CD4-positive, alpha-beta T cell treated with Interleukin-6 for 4 hours (primary cell): ENCODE results near the gene COA8.

Experiments
- DNase-seq: peaks from one replicate; pipeline ENCODE4 v3.0.0-alpha.2; 2020; ENCODE audit warnings: mixed read lengths

The COA8 gene

GRCh38 chr14:103537175-103537990, 25.4 kb upstream of the COA8 start:
- DNase-seq, result no peak

GRCh38 chr14:103538291-103539055, 24.3 kb upstream of the COA8 start:
- no peak for DNase-seq

- no peak for DNase-seq
Observed at GRCh38 chr14:103539056-103539825, 23.5 kb upstream of the COA8 start.

GRCh38 chr14:103540821-103541708, 21.7 kb upstream of the COA8 start:
- no peak for DNase-seq

GRCh38 chr14:103541709-103542604, 20.8 kb upstream of the COA8 start:
- no peak for DNase-seq

- DNase-seq, result no peak
Observed at GRCh38 chr14:103542605-103543088, 20.1 kb upstream of the COA8 start.

GRCh38 chr14:103543140-103543539, 19.6 kb upstream of the COA8 start:
- DNase-seq, result no peak

GRCh38 chr14:103543721-103544387, 18.9 kb upstream of the COA8 start:
- no peak for DNase-seq

- DNase-seq, result no peak
Observed at GRCh38 chr14:103544388-103545218, 18.2 kb upstream of the COA8 start.

- DNase-seq, result no peak
Observed at GRCh38 chr14:103545219-103545914, 17.4 kb upstream of the COA8 start.

- no peak for DNase-seq
Observed at GRCh38 chr14:103545915-103546651, 16.7 kb upstream of the COA8 start.

- peak; percentile 85 for DNase-seq
Observed at GRCh38 chr14:103546652-103547454, 15.9 kb upstream of the COA8 start.

- no peak for DNase-seq
Observed at GRCh38 chr14:103547455-103547940, 15.3 kb upstream of the COA8 start.

GRCh38 chr14:103547941-103548462, 14.8 kb upstream of the COA8 start:
- no peak for DNase-seq

- DNase-seq, result no peak
Observed at GRCh38 chr14:103548463-103549351, 14.1 kb upstream of the COA8 start.
